ENCODE data around the gene SMAD2.

SMAD2 gene

DNA sequence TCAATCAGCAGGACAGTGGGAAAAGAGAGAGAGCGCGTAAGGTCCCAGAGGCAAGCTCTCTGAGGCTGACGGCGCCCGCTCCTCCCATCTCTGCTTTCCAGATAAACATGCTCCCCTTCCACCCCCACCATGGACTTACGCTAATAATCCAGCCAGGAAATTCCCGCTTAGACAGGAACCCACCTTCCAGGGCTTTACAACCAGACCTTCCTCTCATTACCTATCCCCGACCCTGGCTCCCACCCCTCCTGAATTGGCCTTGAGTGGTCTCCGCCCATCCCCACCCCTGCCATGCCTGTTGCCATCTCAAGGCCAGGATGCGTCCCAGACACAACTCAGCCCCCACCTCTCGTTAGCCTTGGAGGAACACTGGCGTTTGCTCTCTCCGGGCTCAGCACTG, 131.1 kb downstream of the SMAD2 start:
- in situ Hi-C loops (cut with MboI; ENCODE audit: low sequenced_read_pairs), result no loop called here

DNA sequence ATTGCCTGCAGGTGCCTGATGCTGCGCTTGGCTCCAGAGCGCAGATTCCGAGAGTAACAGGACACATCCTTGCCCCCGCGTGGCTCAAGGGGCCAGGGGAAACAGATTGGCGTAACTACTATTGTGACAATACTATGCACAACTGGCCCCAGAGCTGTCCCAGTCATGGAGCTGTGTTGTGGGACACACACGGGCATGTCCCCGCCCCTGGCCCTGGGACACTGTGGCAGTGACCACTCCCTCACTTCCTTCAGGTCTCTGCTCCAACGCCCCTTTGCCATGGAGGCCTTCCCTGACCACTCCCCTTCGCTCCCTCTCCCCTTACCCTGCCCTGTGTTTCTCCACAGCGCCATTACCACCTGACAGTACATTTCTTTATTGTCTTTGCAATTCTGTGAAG, 132.1 kb downstream of the SMAD2 start:
- in situ Hi-C loops (cut with MboI; ENCODE audit: low sequenced_read_pairs), result no loop called here

GRCh38 chr18:47797126-47797525, 133.3 kb downstream of the SMAD2 start:
- in situ Hi-C loops (cut with MboI; ENCODE audit: low sequenced_read_pairs), result no loop called here

GRCh38 chr18:47795434-47795814, 135.0 kb downstream of the SMAD2 start:
- in situ Hi-C loops (cut with MboI; ENCODE audit: low sequenced_read_pairs), result no loop called here

DNA sequence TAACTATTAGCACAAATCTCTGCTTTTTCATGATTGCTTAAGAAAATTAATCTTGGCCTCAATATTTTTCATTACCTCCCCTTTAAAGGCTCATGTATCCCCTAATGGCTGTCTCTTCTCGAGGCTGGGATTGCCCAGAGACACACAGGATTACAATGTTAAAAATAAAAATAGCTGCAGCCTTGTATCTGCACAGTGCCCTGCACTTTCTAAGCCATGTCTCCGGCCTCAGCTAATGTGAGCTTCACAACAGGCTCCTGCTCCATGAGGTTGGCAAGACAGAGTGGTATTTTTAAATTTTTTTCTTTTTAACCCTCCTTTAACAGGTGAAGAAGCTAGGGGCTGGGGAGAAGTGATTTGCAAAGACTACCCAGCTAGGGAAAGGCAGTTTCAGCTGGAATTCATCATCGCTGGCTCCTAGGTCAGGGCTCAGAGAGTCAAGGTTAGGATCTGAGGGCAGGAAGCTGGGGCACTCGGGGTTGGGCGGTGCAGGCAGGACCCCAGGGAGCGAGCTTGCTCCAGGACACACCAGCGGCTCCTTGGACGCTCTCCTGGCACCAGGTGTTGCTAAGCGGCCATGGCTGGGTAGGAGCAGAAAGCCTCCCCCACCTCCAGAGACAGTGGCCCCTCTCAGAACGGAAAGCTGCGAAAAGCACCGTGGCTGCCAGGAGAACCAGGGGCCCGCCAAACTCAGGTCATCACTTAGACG, 135.6 kb downstream of the SMAD2 start:
- in situ Hi-C loops (cut with MboI; ENCODE audit: low sequenced_read_pairs), result no loop called here

- in situ Hi-C loops (cut with MboI; ENCODE audit: low sequenced_read_pairs), result no loop called here
These were observed 136.8 kb downstream of the SMAD2 start for GRCh38 chr18:47793609-47794008.

DNA sequence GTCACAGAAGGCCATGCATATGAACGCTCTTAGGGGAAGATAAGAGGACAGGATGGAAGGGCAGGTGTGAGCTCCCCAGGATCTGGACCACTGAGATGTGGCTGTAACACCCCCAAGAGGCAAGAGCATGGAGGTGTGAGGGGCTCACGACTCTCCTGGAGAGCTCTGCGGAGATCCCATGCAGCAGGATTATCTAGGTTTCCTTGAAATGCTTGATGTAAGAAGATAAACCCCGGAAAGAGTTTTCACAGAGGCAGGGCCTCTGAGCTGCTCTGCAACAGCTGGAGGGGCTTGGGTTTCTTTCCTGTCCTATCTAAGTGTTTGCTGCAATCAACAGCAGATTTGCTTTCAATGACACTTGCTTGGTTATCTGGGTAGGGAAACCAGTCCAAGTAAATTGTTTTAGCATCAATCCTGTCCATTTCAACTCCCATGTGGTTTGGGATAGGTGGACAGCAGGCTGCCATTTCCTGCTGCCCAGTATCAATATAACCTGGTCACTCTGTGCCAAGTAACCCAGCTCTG, 138.9 kb downstream of the SMAD2 start:
- in situ Hi-C loops (cut with MboI; ENCODE audit: low sequenced_read_pairs), result no loop called here

DNA sequence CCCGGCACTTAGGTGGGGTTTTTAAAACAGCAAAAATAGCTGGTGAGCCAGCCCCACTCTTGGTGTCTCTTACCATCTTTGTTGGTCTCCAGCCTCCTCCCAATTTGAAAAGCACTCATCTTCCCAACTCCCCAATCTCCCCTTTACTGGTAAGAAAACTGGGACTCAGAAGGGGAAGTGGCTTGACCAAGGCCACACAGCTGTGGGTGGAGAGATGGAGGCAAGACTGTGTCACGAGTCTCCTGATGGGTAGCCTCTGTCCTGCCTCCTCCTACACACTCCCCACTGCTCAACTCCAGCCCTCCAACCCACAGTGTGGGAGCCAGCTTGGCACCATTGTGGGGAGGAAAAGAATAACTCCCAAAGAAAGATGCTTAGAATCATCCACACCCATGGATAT, 140.4 kb downstream of the SMAD2 start:
- in situ Hi-C loops (cut with MboI; ENCODE audit: low sequenced_read_pairs), result no loop called here

DNA sequence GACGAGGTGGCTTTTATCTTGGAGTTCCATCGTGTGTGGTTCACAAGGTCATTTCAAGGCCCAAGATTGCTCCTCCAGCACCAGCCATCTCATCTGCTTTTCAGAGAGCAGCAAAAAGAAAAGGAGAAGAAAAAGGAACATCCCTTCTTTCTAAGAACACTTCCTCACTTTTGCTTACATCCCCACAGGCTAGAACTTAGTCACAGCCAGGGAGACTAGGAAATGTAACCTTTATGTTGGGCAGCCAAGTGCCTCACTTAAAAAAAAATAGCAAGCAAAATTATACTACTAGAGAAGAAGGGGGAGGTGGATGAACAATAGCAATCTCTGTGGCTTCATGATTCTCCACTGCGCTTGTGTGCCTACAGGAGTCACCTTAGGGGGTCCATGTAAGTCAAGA, 141.8 kb downstream of the SMAD2 start:
- in situ Hi-C loops (cut with MboI; ENCODE audit: low sequenced_read_pairs), result no loop called here

DNA sequence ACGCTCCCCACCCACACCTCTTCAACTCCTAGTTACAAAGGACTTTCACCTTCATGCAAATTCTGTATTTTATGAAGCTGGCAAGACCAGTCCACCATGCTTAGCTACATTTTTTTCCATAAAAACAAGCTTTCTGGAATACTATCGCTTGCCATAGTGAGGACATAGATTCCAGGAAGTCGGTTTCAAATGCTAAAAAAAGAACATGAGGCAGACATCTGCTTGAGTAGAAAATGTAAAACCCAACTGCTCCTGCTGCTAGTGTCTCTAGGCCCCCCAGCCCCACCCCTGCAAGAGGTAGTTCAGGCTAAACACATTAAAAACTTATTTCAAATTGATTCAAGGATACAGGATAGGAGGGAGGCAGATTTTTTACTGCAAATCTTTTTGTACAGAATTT, 148.9 kb downstream of the SMAD2 start:
- in situ Hi-C loops (cut with MboI; ENCODE audit: low sequenced_read_pairs), result no loop called here

- in situ Hi-C loops (cut with MboI; ENCODE audit: low sequenced_read_pairs), result no loop called here
These were observed 150.3 kb downstream of the SMAD2 start for GRCh38 chr18:47780011-47780725.

DNA sequence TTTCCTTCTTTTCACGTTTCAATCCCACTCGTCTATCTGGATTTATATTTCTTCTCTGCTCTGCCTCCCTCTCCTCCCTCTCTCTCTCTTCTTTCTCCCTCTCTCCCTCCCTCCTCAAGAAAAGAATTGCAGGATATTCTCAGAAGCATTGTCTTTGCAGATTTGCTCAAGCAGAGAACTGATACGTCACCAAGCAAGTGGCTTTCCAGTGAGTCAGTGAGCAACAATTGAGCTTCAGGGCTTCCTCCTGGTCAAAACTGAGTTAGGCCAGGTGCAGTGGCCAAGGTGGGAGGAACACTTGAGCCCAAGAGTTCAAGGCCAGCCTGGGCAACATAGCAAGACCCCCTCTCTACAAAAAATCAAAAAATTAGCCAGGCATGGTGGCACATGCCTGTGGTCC, 151.1 kb downstream of the SMAD2 start:
- in situ Hi-C loops (cut with MboI; ENCODE audit: low sequenced_read_pairs), result loop anchor here (10.0 kb wide), 1 partner anchor 235 kb away; no protein-coding TSS in a partner anchor

- in situ Hi-C loops (cut with MboI; ENCODE audit: low sequenced_read_pairs), result loop anchor here (10.0 kb wide), 1 partner anchor 237 kb away; no protein-coding TSS in a partner anchor
These were observed 152.8 kb downstream of the SMAD2 start for GRCh38 chr18:47777626-47778025.

DNA sequence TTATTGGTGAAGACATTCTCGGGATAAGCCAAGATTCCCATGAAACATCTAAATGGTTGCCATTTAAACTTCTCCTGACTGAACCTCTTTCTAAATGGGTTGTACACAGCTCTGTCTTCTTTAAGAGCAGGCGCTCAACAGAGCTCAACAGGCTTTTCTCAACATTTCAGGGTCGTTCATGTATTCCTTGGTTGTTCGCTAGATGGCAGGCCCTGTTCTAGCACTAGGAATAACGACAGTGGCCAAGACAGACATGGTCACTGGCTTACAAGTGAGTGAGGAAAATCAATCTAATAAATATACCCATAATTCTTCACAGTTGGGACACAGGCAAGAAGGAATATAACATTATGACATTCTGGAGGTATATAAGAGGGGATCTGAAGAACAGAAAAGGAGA, 154.5 kb downstream of the SMAD2 start:
- in situ Hi-C loops (cut with MboI; ENCODE audit: low sequenced_read_pairs), result loop anchor here (10.0 kb wide), 1 partner anchor 239 kb away; no protein-coding TSS in a partner anchor

- in situ Hi-C loops (cut with MboI; ENCODE audit: low sequenced_read_pairs), result loop anchor here (10.0 to 25.0 kb wide), 2 partner anchors 241 to 663 kb away; no protein-coding TSS in a partner anchor
These were observed 156.5 kb downstream of the SMAD2 start for GRCh38 chr18:47773931-47774330.

DNA sequence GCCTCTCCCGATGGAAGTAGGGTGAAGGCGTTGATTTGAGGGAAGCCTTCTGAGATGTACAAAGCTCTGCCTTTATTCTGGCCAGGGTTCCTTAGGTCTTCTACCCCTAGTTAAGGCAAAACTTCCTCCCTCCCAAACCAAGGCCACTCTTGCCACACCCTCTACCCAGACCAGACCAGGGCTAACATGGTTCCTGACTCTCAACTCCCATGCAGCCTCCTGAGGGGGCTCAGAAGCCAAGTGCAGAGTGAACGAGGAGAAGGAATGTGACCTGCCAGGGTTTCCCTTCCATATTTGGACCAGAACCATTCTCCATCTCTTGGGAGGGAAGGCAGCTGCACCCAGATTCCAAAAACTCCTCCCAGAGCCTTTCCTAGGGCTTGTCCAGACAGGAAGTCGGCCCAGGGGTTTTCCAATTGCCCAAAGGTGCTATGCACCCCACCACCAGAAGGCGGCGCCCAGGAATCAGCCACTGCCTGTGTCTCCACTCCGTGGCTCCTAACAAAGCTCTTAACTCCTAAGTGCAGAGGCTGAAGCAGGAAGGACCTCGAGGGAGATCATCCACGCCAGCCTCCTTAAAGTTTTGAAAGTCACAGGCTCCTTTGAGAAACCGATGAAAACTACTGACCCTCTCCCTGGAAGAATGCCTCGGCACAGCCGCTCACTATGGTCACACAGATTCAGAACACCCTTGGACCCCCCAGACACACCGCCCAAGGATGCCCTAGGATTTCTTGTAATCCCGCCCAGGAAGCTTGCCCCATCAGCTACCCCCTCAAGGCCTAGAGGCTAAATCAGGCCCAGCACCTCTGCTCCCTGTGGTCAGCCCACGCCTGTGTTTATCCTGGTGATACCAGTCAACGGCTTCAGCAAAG, 157.8 kb downstream of the SMAD2 start:
- in situ Hi-C loops (cut with MboI; ENCODE audit: low sequenced_read_pairs), result loop anchor here (10.0 to 25.0 kb wide), 2 partner anchors 242 to 665 kb away; no protein-coding TSS in a partner anchor

- in situ Hi-C loops (cut with MboI; ENCODE audit: low sequenced_read_pairs), result loop anchor here (10.0 to 25.0 kb wide), 2 partner anchors 243 to 665 kb away; no protein-coding TSS in a partner anchor
These were observed 158.5 kb downstream of the SMAD2 start for GRCh38 chr18:47771922-47772321.

DNA sequence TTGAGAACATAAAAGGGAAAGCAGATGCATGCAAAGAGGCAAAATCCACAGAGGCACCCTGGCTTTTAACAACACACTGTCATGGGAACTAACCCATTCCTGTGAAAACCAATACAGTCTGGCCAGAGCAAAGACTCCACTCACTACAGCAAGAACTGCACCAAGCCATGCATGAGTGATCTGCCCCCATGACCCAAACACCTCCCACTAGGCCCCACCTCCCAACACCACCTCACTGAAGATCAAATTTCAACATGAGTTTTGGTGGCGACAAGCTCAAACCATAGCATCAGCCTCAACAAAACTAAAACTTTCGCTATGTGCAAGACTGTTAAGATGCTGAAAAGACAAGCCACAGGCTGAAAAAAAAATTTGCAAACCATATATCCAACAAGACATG, 162.8 kb downstream of the SMAD2 start:
- in situ Hi-C loops (cut with MboI; ENCODE audit: low sequenced_read_pairs), result loop anchor here (25.0 kb wide), 1 partner anchor 670 kb away; no protein-coding TSS in a partner anchor

DNA sequence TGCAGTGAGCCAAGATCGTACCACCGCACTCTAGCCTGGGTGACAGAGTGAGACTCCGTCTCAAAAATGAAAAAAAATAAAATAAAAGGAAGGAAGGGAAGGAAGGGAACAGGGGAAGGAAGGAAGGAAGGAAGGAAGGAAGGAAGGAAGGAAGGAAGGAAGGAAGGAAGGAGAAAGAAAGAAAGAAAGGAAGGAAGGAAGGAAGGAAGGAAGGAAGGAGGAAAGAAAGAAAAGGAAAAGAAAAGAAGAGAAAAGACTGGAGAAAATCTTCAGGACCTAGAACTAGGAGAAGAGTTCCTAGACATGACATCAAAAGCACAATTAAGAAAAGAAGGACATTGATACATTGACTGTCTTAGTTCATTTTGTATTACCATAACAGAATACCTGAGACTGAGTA, 163.3 kb downstream of the SMAD2 start:
- in situ Hi-C loops (cut with MboI; ENCODE audit: low sequenced_read_pairs), result loop anchor here (25.0 kb wide), 1 partner anchor 670 kb away; no protein-coding TSS in a partner anchor

Data from HL-60/S4 (cell line).